Measurements from ENCODE around the gene MOGAT2. TPM values are rescaled to one million over a fixed set of nuclear protein-coding genes. Genes with fewer than 3 reads are reported as not detected.

The MOGAT2 gene
- total and polyA plus RNA-seq, 12 donors: 0.11 to 0.34 (median 0.15) TPM; not detected in 8

DNA sequence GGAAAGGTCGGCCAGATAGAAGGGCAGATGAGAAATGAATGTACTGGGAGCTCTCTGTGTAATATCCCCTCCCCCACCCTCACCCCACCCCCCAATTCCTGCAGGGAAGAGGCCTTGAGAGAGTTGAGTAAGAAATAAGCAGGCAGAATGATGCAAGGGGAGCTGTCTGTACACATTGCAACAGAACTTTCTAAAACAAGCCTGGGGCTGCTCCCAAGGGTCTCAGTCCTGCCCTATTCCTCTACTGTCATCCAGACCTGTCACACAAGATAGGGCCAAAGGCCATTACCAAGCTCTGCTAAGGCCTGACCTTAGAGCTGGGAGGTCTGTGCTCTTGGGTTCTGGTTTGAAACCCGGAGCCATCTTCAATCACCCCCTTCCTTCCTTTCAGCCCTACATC, 45.2 kb downstream of the MOGAT2 start:
- no peak overlapping the region for H3K4me3 ChIP-seq
- no peaks in the 10 kb centered on the region for H3K36me3 ChIP-seq (replicated peaks in 1 of 2)
- no peaks in the 10 kb centered on the region for H3K27me3 ChIP-seq
- no peaks in the 10 kb centered on the region for H3K9me3 ChIP-seq (replicated peaks in 1 of 3)
- intact Hi-C loops (cut with DNase I): no loop called here
- peak in 5 of 7 donors; percentile 47 to 69 (median 55) for DNase-seq
- peak overlapping the region in 1 of 5 donors; percentile 62 for H3K27ac ChIP-seq
- TF ChIP-seq POLR2A (IDR thresholded peaks at IDR 0.05): no peak
- TF ChIP-seq, protein P1, sequence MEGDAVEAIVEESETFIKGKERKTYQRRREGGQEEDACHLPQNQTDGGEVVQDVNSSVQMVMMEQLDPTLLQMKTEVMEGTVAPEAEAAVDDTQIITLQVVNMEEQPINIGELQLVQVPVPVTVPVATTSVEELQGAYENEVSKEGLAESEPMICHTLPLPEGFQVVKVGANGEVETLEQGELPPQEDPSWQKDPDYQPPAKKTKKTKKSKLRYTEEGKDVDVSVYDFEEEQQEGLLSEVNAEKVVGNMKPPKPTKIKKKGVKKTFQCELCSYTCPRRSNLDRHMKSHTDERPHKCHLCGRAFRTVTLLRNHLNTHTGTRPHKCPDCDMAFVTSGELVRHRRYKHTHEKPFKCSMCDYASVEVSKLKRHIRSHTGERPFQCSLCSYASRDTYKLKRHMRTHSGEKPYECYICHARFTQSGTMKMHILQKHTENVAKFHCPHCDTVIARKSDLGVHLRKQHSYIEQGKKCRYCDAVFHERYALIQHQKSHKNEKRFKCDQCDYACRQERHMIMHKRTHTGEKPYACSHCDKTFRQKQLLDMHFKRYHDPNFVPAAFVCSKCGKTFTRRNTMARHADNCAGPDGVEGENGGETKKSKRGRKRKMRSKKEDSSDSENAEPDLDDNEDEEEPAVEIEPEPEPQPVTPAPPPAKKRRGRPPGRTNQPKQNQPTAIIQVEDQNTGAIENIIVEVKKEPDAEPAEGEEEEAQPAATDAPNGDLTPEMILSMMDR (IDR thresholded peaks at IDR 0.05): no peak
- H3K4me1 ChIP-seq (replicated peaks in 1 of 2): peaks cover 2% of the 10 kb centered on the region in 2 donors
- 53 to 62% (median 56%) methylated on average over 2 of the region's 2 CpGs for WGBS, 4 donors

DNA sequence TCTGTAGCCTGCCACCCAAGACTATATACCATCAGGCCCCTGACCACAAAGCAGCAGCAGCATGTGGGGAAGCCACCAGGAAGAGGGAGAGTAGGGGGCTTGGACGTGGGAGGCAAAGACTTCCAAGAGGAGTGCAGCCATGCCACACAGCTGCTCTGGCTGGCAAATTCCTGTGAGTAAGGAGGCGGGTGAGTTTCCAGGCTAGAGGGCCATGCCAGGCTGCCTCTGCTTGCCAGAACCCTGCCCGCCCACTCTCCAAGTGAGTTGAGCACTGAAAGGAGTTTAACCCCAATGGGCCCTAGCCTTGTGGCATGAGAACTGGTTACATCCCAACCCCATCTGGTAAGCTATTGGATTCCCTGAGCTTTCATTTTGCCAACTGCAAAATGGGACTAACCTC, 46.2 kb downstream of the MOGAT2 start:
- no peaks in the 10 kb centered on the region for H3K9me3 ChIP-seq (replicated peaks in 1 of 3)
- intact Hi-C loops (cut with DNase I): no loop called here
- WGBS, 4 donors: 78 to 100% (median 86%) methylated on average over 1 to 3 of the region's 3 CpGs

GRCh38 chr11:75765116-75765515, 47.5 kb downstream of the MOGAT2 start:
- no peak overlapping the region for H3K4me3 ChIP-seq
- intact Hi-C loops (cut with DNase I): no loop called here
- H3K27ac ChIP-seq: no peak overlapping the region
- TF ChIP-seq, protein P1 (IDR thresholded peaks at IDR 0.05): no peak
- TF ChIP-seq POLR2A (IDR thresholded peaks at IDR 0.05): no peak
- no peaks in the 10 kb centered on the region for H3K36me3 ChIP-seq (replicated peaks in 1 of 2)
- DNase-seq: peak in 2 of 7 donors; percentile 3 to 4
- H3K27me3 ChIP-seq: no peaks in the 10 kb centered on the region
- 95 to 99% (median 97%) methylated on average over 3 of the region's 3 CpGs for WGBS, 4 donors
- H3K9me3 ChIP-seq (replicated peaks in 1 of 3): no peaks in the 10 kb centered on the region
- peaks cover 13 to 14% of the 10 kb centered on the region in 2 donors for H3K4me1 ChIP-seq (replicated peaks in 1 of 2)

More for the DNA sequence above, 46.2 kb downstream of the MOGAT2 start:
- no peak for TF ChIP-seq POLR2A (IDR thresholded peaks at IDR 0.05)
- TF ChIP-seq, protein P1 (IDR thresholded peaks at IDR 0.05): no peak
- no peaks in the 10 kb centered on the region for H3K27me3 ChIP-seq
- peaks cover 11% of the 10 kb centered on the region in 2 donors for H3K4me1 ChIP-seq (replicated peaks in 1 of 2)
- no peak overlapping the region for H3K27ac ChIP-seq
- H3K36me3 ChIP-seq (replicated peaks in 1 of 2): no peaks in the 10 kb centered on the region
- no peak overlapping the region for H3K4me3 ChIP-seq
- peak in 1 of 7 donors; percentile 13 for DNase-seq

DNA sequence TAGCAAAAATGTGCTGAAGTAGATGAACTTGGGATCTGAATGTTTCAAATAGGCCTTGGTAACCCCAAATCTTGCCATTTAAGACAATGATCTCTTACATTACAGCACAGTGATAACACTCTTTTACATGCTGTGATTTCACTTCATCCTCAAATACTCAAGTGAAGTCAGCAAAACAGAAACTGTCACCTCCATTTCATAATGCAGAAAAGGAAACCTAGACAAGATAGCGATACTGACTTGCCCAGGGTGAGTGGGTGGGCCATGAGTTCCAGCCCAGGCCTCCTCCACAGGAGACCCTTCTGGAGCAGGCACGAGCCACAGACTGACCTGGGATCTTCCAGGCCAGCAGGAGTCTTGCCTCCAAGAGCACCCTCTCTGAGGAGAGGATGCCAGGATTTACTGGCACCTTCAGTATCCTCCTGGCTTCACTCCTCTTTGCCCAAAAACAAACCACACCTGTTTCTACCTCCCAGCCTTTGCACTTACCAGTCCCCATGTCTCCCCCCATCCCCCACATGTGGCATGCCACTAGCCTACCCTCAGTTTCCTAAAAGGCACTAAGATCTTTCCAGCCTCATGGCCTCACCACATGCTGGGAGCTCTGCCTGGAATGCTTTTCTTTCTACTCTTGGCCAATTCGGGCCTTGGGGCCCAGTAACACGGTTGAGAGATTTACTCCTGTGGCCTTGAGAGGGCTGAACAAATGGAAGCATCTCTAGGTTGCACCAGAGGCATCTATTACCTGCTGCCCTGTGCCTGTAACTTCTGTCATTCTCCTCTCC, 49.0 kb downstream of the MOGAT2 start:
- 60 to 71% (median 67%) methylated on average over 3 to 4 of the region's 4 CpGs for WGBS, 4 donors
- Histone ChIP-seq H3K27ac (no peak overlapping the region), H3K36me3 (replicated peaks in 1 of 2) (no peaks in the 10 kb centered on the region), H3K4me3 (no peak overlapping the region), H3K27me3 (no peaks in the 10 kb centered on the region), H3K9me3 (replicated peaks in 1 of 3) (no peaks in the 10 kb centered on the region), H3K4me1 (replicated peaks in 1 of 2) (peaks cover 13 to 14% of the 10 kb centered on the region in 2 donors)
- TF ChIP-seq POLR2A (IDR thresholded peaks at IDR 0.05): no peak
- TF ChIP-seq, protein P1 (IDR thresholded peaks at IDR 0.05): no peak
- DNase-seq: peak in 2 of 7 donors; percentile 36 to 50
- intact Hi-C loops (cut with DNase I): no loop called here

Data from adrenal gland (tissue), 12 donors.